ENCODE results near the gene TAF6.

TAF6 gene

DNA sequence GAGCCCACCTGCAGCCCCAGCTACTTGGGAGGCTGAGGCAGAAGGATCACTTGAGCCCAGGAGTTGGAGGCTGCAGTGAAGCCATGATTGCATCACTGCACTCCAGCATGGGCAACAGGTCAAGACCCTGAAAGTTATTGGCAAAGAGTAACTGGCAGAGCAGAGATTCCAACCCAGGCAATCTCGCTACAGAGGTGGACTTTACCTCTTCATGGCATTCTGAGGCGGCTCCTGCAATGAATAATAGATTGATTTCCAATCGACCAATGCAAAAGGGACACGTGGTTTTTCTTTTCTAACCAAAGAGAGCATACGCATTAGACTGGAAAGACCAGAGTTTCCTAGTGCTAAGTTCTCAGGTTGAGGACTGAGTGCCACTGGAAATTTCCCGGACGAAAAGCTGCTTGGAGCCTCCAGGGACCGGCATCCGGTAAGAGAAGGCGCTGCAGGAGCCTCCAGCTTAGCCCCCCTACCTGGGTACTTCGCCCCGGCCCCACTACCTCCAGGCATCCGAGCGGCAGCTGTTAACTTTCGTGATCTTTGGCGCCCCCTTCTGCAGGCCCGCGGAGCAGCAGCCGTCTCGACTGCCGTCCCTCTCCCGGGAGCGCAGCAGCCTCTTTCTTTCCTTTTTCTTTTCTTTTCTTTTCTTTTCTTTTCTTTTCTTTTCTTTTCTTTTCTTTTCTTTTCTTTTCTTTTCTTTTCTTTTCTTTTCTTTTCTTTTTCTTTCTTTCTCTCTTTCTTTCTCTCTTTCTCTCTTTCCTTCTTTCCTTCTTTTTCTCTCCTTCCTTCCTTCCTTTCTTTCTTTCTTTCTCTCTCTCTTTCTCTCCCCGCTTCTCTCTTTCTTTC, 11.7 kb upstream of the TAF6 start:
- peak; percentile 66 for TF ChIP-seq RAD21 (IDR thresholded peaks at IDR 0.05; ENCODE audit: low read depth)
- TF ChIP-seq TCF12 (IDR thresholded peaks at IDR 0.05; ENCODE audit: low read depth) = no peak

DNA sequence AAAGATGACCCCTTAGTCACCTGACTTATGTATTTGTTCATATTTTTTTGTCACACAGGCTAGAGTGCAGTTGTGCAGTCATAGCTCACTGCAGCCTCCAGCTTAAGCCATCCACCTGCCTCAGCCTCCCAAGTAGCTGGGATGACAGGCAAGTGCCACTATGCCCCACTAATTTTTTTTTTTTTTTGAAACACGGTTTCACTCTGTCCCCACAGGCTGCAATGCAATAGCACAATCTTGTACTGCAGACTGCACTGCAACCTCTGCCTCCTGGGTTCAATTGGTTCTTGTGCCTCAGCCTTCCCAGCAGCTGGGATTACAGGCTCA, 9.4 kb upstream of the TAF6 start:
- TF ChIP-seq FOXM1 (IDR thresholded peaks at IDR 0.05; ENCODE audit: borderline replicate concordance, low read depth) (no peak), CREB1 (IDR thresholded peaks at IDR 0.05; ENCODE audit: low read depth) (no peak), TCF12 (IDR thresholded peaks at IDR 0.05; ENCODE audit: low read depth) (no peak)

DNA sequence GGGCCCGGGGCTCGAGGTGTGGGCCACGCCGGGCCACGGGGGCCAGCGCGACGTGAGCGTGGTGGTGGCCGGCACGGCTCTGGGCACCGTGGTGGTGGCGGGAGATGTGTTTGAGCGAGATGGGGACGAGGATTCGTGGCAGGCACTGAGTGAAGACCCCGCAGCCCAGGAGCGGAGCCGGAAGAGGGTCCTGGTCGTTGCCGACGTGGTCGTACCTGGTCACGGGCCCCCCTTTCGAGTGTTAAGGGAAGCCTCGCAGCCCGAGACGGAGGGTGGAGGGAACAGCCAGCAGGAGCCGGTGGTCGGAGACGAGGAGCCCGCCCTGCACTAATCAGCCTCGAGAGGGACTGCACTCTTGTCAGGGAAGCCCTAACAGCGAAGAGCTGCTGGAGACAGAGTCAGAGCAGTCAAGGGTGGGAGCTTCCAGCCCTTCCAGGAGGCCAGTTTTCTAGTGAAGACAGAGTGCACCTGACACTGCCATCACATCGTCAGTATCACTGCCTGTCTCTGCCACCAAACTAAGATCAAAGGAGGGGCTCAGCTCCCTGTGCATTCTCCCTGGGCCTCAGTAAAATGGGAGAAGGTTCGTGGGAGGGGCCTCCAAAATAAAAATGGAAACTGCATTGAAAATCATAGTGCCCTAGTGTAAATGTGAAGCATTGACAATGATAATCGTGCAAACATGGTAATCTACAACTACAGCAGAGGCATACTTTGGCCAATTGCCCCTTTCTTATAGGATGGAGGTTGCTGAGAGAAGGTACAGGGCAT, 8.9 kb upstream of the TAF6 start:
- TF ChIP-seq CEBPB (IDR thresholded peaks at IDR 0.05) = no peak
- no peak for TF ChIP-seq CREB1 (IDR thresholded peaks at IDR 0.05; ENCODE audit: low read depth)
- no peak for TF ChIP-seq NFIC (IDR thresholded peaks at IDR 0.05)
- TF ChIP-seq FOXM1 (IDR thresholded peaks at IDR 0.05; ENCODE audit: borderline replicate concordance, low read depth) = no peak
- no peak for TF ChIP-seq TEAD4 (IDR thresholded peaks at IDR 0.05)
- no peak for TF ChIP-seq RAD21 (IDR thresholded peaks at IDR 0.05; ENCODE audit: low read depth)
- no peak for TF ChIP-seq TCF12 (IDR thresholded peaks at IDR 0.05; ENCODE audit: low read depth)
- no peak for TF ChIP-seq ZBTB7A (IDR thresholded peaks at IDR 0.05; ENCODE audit: low read depth)
- TF ChIP-seq, protein P1, sequence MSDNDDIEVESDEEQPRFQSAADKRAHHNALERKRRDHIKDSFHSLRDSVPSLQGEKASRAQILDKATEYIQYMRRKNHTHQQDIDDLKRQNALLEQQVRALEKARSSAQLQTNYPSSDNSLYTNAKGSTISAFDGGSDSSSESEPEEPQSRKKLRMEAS (IDR thresholded peaks at IDR 0.05) = no peak

DNA sequence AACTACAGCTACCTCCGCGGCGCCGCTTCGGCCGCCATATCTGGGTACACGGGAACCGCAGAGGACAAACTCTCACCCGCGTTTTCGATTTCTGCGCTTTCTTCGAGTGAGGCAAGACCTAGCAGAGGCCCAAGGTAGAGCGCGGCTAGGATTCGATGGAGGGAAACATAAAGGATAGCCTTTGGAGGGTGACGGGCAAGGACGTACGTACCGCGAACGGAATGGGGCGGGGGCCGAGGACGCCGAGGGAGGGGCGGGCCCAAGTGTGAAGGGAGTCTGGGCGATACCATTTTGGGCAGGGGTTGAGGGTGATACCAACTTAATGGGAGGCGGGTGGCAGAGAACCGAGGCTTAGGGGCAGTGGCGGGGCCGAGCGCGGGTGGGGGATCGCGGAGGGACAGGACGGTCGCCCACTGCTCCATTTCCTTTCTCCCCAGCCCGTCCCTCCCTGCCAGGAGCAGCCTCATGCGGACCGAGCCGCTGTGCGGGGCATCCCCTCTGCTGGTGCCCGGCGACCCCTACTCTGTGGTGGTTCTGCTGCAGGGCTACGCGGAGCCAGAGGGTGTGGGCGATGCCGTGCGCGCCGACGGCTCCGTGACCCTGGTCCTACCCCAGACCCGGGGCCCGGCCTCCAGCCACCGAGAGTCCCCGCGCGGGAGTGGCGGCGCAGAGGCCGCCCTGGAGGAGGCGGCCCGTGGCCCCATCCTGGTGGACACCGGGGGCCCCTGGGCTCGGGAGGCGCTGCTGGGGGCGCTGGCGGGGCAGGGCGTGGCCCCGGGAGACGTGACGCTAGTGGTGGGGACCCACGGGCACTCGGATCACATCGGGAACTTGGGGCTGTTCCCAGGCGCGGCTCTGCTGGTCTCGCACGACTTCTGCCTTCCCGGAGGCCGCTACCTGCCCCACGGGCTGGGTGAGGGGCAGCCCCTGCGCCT, 8.0 kb upstream of the TAF6 start, which contains the start of gene MBLAC1:
Gene MBLAC1 (plus strand): TSS at position 37 of the 935 bp plus-strand sequence. CDS start 429 bp downstream, at position 466.
- TF ChIP-seq, protein P1 (IDR thresholded peaks at IDR 0.05) = peak; percentile 64
- TF ChIP-seq CREB1 (IDR thresholded peaks at IDR 0.05; ENCODE audit: low read depth) (no peak), EP300 (IDR thresholded peaks at IDR 0.05; ENCODE audit: borderline replicate concordance) (no peak; the same call in 1 of the 2 replicates), TAF1 (IDR thresholded peaks at IDR 0.05; ENCODE audit: low read depth) (peak; percentile 84), YY1 (IDR thresholded peaks at IDR 0.05; ENCODE audit: low read depth) (peak; percentile 90), TCF12 (IDR thresholded peaks at IDR 0.05; ENCODE audit: low read depth) (peak; percentile 41; the same call in 1 of the 2 replicates), ZBTB7A (IDR thresholded peaks at IDR 0.05; ENCODE audit: low read depth) (peak; percentile 93)
- TF ChIP-seq, protein P2, sequence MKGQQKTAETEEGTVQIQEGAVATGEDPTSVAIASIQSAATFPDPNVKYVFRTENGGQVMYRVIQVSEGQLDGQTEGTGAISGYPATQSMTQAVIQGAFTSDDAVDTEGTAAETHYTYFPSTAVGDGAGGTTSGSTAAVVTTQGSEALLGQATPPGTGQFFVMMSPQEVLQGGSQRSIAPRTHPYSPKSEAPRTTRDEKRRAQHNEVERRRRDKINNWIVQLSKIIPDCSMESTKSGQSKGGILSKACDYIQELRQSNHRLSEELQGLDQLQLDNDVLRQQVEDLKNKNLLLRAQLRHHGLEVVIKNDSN (IDR thresholded peaks at IDR 0.05) = no peak

DNA sequence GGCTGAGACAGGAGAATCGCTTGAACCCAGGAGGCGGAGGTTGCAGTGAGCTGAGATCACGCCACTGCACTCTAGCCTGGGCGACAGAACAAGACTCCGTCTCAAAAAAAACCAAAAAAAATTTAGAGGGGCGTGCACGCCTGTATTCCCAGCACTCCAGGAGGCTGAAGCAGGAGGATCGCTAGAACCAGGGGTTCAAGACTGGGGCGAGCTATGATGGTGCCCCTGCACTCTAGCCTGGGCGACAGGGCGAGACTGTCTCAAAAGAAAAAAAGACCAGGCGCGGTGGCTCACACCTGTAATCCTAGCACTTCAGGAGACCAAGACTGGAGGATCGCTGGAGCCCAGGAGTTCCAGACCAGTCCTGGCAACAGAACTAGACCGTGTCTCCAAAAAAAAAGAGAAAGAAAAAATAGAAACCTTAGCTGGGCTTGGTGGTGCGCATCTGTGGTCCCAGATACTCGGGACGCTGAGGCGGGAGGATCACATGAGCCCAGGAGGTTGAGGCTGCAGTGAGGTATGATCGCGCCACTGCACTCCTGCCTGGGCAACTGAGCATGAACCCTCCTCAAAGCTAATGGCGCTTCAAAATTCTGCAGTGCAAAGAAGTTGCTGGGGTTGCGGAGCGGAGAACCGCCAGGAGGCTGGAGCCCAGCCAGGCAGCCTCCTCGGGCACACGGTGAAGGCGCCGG, 7.2 kb upstream of the TAF6 start:
- TF ChIP-seq, protein P1 (IDR thresholded peaks at IDR 0.05) = no peak; the same call in 1 of the 2 replicates
- TF ChIP-seq EGR1 (IDR thresholded peaks at IDR 0.05) (no peak), RAD21 (IDR thresholded peaks at IDR 0.05; ENCODE audit: low read depth) (no peak), TEAD4 (IDR thresholded peaks at IDR 0.05) (no peak), EP300 (IDR thresholded peaks at IDR 0.05; ENCODE audit: borderline replicate concordance) (no peak), YY1 (IDR thresholded peaks at IDR 0.05; ENCODE audit: low read depth) (no peak), TCF12 (IDR thresholded peaks at IDR 0.05; ENCODE audit: low read depth) (no peak), CEBPB (IDR thresholded peaks at IDR 0.05) (no peak), FOXM1 (IDR thresholded peaks at IDR 0.05; ENCODE audit: borderline replicate concordance, low read depth) (0 out of 2 replicates have a peak, but pooled peaks have one; percentile 12)
- TF ChIP-seq, protein P2 (IDR thresholded peaks at IDR 0.05) = peak; percentile 50; the same call in 1 of the 2 replicates

DNA sequence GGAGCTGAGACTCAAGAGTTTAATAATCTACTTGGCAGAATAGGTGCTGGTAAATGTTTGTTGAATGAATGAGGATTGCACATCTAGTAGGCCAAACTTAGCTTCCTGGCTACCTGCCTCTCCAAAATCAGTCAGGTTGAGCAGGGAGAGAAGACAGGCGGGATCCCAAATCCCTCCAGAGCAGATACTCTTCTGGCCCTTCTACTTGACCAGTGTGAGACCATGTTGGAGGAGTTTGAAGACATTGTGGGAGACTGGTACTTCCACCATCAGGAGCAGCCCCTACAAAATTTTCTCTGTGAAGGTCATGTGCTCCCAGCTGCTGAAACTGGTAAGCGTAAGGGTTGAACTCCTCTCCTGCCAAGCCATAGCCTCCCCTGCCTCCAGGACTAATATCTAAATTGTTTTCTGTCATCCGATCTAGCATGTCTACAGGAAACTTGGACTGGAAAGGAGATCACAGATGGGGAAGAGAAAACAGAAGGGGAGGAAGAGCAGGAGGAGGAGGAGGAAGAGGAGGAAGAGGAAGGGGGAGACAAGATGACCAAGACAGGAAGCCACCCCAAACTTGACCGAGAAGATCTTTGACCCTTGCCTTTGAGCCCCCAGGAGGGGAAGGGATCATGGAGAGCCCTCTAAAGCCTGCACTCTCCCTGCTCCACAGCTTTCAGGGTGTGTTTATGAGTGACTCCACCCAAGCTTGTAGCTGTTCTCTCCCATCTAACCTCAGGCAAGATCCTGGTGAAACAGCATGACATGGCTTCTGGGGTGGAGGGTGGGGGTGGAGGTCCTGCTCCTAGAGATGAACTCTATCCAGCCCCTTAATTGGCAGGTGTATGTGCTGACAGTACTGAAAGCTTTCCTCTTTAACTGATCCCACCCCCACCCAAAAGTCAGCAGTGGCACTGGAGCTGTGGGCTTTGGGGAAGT, 5.4 kb upstream of the TAF6 start:
- TF ChIP-seq CREB1 (IDR thresholded peaks at IDR 0.05; ENCODE audit: low read depth) (no peak), EP300 (IDR thresholded peaks at IDR 0.05; ENCODE audit: borderline replicate concordance) (no peak), TEAD4 (IDR thresholded peaks at IDR 0.05) (no peak)

DNA sequence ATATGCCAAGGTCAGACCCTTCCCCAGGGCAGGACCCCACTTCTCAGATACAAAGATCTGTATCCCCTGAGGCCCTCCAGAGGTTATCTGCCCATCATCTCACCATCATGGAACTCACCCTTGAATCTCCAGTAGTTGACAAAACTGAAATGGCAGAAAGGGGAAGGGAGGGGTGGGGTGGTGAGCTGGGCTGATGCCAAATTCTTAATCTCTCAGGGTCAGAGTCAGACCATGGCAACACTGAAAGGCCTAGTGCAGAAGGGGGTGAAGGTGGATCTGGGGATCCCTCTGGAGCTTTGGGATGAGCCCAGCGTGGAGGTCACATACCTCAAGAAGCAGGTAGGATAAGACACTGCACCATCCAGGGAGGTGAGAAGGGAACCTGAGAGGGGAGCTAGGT, 3.4 kb upstream of the TAF6 start:
- TF ChIP-seq EP300 (IDR thresholded peaks at IDR 0.05; ENCODE audit: borderline replicate concordance) = no peak
- TF ChIP-seq, protein P1 (IDR thresholded peaks at IDR 0.05) = no peak
